GM10266 (cell line): Measurements from ENCODE around the gene CHI3L1.

ENCODE experiments used
- DNase-seq: peaks from one replicate; pipeline ENCODE4 v3.0.0; 2012; ENCODE audit errors: extremely low spot score
- TF ChIP-seq, protein P1 (sequence below): IDR thresholded peaks from 2 replicates; pipeline ENCODE4 v1.5.1; 2012; ENCODE audit warnings: mild to moderate bottlenecking, low read depth; ENCODE audit not compliant: control insufficient read depth, insufficient read depth; ENCODE audit errors: missing control alignments

The CHI3L1 gene

GRCh38 chr1:203204756-203205155 is 18.3 kb upstream of the CHI3L1 start:
- TF ChIP-seq, protein P1, sequence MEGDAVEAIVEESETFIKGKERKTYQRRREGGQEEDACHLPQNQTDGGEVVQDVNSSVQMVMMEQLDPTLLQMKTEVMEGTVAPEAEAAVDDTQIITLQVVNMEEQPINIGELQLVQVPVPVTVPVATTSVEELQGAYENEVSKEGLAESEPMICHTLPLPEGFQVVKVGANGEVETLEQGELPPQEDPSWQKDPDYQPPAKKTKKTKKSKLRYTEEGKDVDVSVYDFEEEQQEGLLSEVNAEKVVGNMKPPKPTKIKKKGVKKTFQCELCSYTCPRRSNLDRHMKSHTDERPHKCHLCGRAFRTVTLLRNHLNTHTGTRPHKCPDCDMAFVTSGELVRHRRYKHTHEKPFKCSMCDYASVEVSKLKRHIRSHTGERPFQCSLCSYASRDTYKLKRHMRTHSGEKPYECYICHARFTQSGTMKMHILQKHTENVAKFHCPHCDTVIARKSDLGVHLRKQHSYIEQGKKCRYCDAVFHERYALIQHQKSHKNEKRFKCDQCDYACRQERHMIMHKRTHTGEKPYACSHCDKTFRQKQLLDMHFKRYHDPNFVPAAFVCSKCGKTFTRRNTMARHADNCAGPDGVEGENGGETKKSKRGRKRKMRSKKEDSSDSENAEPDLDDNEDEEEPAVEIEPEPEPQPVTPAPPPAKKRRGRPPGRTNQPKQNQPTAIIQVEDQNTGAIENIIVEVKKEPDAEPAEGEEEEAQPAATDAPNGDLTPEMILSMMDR = no peak
- DNase-seq = no peak

- TF ChIP-seq, protein P1 = no peak
- no peak for DNase-seq
These were observed 16.1 kb upstream of the CHI3L1 start for GRCh38 chr1:203202431-203203245.

DNA sequence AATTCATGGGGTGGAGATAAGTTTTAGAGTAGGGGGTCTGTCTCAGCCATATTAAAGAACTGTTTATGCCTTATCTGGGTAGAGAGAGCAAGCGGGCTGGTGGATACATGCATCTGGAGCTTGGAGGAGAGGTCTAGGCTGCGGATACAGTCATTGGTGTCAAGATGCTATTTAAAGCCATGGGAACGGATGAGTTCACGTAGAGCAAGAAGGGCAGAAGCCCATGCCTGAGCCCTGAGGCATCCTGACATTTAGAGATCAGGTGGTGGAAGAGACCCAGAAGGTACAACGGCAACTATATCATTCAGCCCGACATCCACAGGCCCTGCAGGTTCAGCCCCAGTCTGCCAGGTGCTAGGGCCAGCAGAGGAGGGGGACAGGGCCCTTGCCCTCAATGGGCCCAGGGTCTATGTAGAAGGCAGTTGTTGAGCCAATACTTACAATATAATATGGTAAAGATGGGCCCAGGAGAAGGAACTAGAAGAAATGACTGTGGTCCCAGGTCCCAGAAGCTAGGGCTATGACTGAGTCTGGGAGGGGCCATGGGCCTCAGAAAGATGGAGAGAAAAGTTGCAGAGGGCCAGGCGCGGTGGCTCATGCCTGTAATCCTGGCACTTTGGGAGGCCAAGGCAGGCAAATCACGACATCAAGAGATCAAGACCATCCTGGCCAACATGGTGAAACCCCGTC is 15.2 kb upstream of the CHI3L1 start:
- TF ChIP-seq, protein P1 = no peak
- DNase-seq = no peak

- TF ChIP-seq, protein P1 = no peak
- DNase-seq = no peak
These were observed 14.4 kb upstream of the CHI3L1 start for GRCh38 chr1:203200916-203201315.

DNA sequence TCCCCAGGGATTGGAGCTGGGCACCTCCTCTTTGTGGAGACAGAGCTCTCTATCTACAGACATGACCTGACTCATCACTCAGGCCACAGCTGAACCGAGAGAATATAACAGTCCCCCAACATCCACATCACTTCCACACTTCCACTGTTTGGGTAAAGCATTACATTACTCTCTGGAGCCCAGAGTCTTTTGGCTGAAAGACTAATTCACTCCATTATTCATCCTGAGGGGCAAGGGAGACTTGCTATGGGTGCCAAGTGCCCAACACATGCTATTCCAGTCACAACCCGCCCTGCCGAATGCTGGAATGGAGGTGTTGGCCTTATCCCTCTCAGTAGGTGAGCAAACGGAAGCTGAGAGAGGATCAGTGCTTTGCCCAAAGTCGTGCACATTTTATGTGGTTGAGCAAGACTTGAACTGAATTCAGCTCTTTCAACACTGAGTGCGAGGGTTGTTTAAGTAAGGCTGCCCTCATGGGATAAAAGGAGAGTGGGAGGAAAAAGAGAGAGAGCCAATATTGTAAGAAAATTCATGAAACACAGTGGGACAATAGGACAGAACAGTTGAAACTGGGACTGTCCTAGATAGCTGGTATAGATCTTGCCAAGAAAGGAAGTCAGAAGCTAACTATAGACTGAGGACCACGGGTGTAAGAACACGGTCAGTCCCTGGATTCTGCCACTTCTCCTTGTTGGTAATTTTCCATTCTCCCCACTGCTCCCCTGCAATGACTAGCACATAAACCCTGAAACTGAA is 13.5 kb upstream of the CHI3L1 start:
- TF ChIP-seq, protein P1 = no peak
- no peak for DNase-seq

- TF ChIP-seq, protein P1 = no peak
- DNase-seq = no peak
These were observed 12.9 kb upstream of the CHI3L1 start for GRCh38 chr1:203199481-203199815.

- no peak for DNase-seq
- TF ChIP-seq, protein P1 = no peak
These were observed 12.5 kb upstream of the CHI3L1 start for GRCh38 chr1:203199002-203199401.
